ENCODE data around the gene CNPY1.

The CNPY1 gene

DNA sequence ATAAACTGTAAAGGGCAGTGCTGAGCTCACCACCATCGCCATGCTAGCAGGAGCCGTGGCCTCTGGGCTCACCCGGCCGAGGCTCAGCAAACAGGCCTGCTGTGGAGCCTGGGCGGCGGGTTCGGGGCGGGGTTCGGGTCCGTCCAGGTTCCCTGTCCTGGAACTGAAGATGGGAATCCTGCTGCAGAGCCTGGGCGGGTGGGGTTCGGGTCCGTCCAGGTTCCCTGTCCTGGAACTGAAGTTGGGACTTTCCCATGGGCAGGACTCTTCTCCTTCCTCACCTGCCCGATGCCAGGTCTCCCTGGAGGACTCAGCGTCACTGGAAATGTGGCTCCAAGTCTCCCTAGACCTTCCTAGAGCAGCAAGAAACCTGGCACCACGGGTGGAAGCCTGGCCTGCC lies 51.8 kb downstream of the CNPY1 start:
- Histone ChIP-seq H2BK15ac (ENCODE audit: low read depth, poor library complexity, severe bottlenecking) (no peak overlapping the region), H3K36me3 (ENCODE audit: control insufficient read depth in 1 of 2, insufficient read depth in 2 of 2, low read depth in 1 of 2, low read length in 2 of 2) (peaks cover 0 to 3% of the 10 kb centered on the region in 2 experiments), H4K91ac (ENCODE audit: low read length) (no peak overlapping the region), H3K27ac (ENCODE audit: low read length, poor library complexity, severe bottlenecking) (no peak overlapping the region), H3K9ac (ENCODE audit: low read length) (no peak overlapping the region), H3K4me1 (ENCODE audit: control insufficient read depth, insufficient read depth, low read depth, low read length) (peaks cover 13% of the 10 kb centered on the region), H3K4me3 (ENCODE audit: insufficient read depth in 1 of 2, low read depth in 1 of 2, low read length in 2 of 2) (no peak overlapping the region), H4K8ac (ENCODE audit: low read length) (no peak overlapping the region), H3K4ac (ENCODE audit: low read depth in 1 of 2, low read length in 2 of 2) (no peak overlapping the region), H3K27me3 (ENCODE audit: control insufficient read depth in 1 of 2, insufficient read depth in 1 of 2, low read length in 2 of 2) (peaks cover 53 to 56% of the 10 kb centered on the region in 2 experiments), H2BK120ac (ENCODE audit: low read depth, low read length) (no peak overlapping the region), H2AK5ac (ENCODE audit: low read length, severe bottlenecking) (no peak overlapping the region), H2AFZ (ENCODE audit: low read depth, low read length) (no peak overlapping the region), H3K79me1 (replicated peaks; ENCODE audit: low read length, poor library complexity, severe bottlenecking) (no peaks in the 10 kb centered on the region), H3K23ac (ENCODE audit: low read length in 2 of 2) (no peak overlapping the region), H3K9me3 (ENCODE audit: control insufficient read depth, low read length) (no peaks in the 10 kb centered on the region), H3K4me2 (ENCODE audit: low read length, poor library complexity, severe bottlenecking) (no peak overlapping the region), H3K18ac (ENCODE audit: low read depth in 1 of 2, low read length in 2 of 2) (no peak overlapping the region), H2BK12ac (ENCODE audit: low read length in 2 of 2) (no peak overlapping the region), H2BK5ac (ENCODE audit: low read depth, low read length, poor library complexity, severe bottlenecking) (no peak overlapping the region), H3K14ac (ENCODE audit: low read length in 2 of 2) (no peak overlapping the region)
- DNase-seq = no peak
- 84% methylated on average over 16 of the region's 16 CpGs for WGBS

DNA sequence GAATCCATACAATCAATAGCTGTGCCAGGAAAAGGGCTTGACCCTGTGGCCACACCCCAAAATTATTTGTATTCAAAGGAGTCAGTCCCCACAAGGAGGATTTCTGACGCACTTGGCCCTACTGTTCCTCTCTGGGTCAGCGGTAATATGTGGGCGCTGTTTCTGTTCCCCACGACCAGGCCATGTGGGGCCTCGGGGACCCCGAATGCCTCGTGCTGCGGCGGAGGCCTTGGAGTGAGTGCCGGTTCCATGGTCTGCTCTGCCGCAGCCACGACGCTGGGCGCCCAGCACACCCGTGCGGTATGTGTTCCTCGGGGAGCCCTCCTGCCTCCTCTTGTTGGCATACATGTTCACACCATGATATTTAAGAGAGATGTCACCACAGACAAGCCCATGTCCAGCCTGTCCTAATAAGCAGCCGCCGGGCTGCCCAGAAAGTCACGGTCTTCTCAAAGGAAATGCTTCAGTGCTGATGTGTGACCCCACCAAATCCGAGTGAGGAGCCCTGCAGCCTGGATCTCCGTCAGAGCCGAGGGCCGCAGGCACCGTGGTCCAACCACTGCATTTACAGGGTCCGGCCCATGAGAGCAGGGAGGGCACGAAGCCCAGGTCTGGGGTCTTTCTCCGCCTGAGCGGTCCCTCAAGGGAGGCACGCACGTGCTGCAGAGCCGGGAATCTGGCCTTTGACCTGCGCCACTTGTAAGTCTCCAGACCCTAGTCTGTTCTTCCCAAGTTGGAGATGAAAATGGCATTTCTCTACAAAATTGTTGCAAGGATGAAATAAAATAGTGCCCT lies 52.4 kb downstream of the CNPY1 start:
- Histone ChIP-seq H3K23ac (ENCODE audit: low read length in 2 of 2) (peak overlapping the region in 1 of 2 experiments; percentile 28), H2AK5ac (ENCODE audit: low read length, severe bottlenecking) (no peak overlapping the region), H3K4me3 (ENCODE audit: insufficient read depth in 1 of 2, low read depth in 1 of 2, low read length in 2 of 2) (no peak overlapping the region), H3K79me1 (replicated peaks; ENCODE audit: low read length, poor library complexity, severe bottlenecking) (no peaks in the 10 kb centered on the region), H4K8ac (ENCODE audit: low read length) (no peak overlapping the region), H3K4ac (ENCODE audit: low read depth in 1 of 2, low read length in 2 of 2) (no peak overlapping the region), H2AFZ (ENCODE audit: low read depth, low read length) (no peak overlapping the region), H3K9ac (ENCODE audit: low read length) (no peak overlapping the region), H3K4me2 (ENCODE audit: low read length, poor library complexity, severe bottlenecking) (no peak overlapping the region), H4K91ac (ENCODE audit: low read length) (no peak overlapping the region), H3K36me3 (ENCODE audit: control insufficient read depth in 1 of 2, insufficient read depth in 2 of 2, low read depth in 1 of 2, low read length in 2 of 2) (peaks cover 0 to 3% of the 10 kb centered on the region in 2 experiments), H3K9me3 (ENCODE audit: control insufficient read depth, low read length) (no peaks in the 10 kb centered on the region), H2BK120ac (ENCODE audit: low read depth, low read length) (no peak overlapping the region), H2BK5ac (ENCODE audit: low read depth, low read length, poor library complexity, severe bottlenecking) (no peak overlapping the region), H3K4me1 (ENCODE audit: control insufficient read depth, insufficient read depth, low read depth, low read length) (peaks cover 13% of the 10 kb centered on the region), H2BK12ac (ENCODE audit: low read length in 2 of 2) (no peak overlapping the region), H3K18ac (ENCODE audit: low read depth in 1 of 2, low read length in 2 of 2) (no peak overlapping the region), H3K27me3 (ENCODE audit: control insufficient read depth in 1 of 2, insufficient read depth in 1 of 2, low read length in 2 of 2) (peaks cover 55 to 56% of the 10 kb centered on the region in 2 experiments), H3K14ac (ENCODE audit: low read length in 2 of 2) (no peak overlapping the region), H2BK15ac (ENCODE audit: low read depth, poor library complexity, severe bottlenecking) (no peak overlapping the region), H3K27ac (ENCODE audit: low read length, poor library complexity, severe bottlenecking) (no peak overlapping the region)
- 83% methylated on average over 32 of the region's 33 CpGs for WGBS
- DNase-seq = no peak

DNA sequence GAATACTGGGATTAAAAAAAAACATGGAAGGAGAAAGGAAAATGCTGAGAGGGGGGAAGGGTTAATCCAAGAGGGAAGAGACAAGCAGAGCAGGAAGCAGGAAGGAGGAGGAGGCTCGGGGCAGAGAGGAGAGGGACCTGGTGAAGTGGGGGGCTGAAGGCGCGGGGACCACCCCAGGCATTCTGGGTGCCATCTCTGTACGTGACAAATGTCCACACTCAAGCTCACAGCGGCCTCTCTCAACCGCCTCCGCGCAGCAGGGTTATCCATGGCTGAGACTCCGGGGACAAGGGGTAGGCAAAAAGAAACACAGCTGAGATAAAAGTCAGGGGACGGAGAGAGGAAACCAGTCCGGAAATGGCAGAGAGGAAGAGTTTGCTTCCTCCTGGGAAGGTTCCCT lies 54.5 kb downstream of the CNPY1 start:
- no peak overlapping the region for H2BK15ac ChIP-seq (ENCODE audit: low read depth, poor library complexity, severe bottlenecking)
- no peak overlapping the region for H2BK120ac ChIP-seq (ENCODE audit: low read depth, low read length)
- no peak overlapping the region for H2AK5ac ChIP-seq (ENCODE audit: low read length, severe bottlenecking)
- H2AFZ ChIP-seq (ENCODE audit: low read depth, low read length) = no peak overlapping the region
- H3K18ac ChIP-seq (ENCODE audit: low read depth in 1 of 2, low read length in 2 of 2) = no peak overlapping the region
- no peaks in the 10 kb centered on the region for H3K79me1 ChIP-seq (replicated peaks; ENCODE audit: low read length, poor library complexity, severe bottlenecking)
- peaks cover 0 to 3% of the 10 kb centered on the region in 2 experiments for H3K36me3 ChIP-seq (ENCODE audit: control insufficient read depth in 1 of 2, insufficient read depth in 2 of 2, low read depth in 1 of 2, low read length in 2 of 2)
- H3K4me2 ChIP-seq (ENCODE audit: low read length, poor library complexity, severe bottlenecking) = no peak overlapping the region
- H2BK5ac ChIP-seq (ENCODE audit: low read depth, low read length, poor library complexity, severe bottlenecking) = no peak overlapping the region
- H3K27ac ChIP-seq (ENCODE audit: low read length, poor library complexity, severe bottlenecking) = no peak overlapping the region
- H3K9ac ChIP-seq (ENCODE audit: low read length) = no peak overlapping the region
- no peak overlapping the region for H3K4me3 ChIP-seq (ENCODE audit: insufficient read depth in 1 of 2, low read depth in 1 of 2, low read length in 2 of 2)
- no peaks in the 10 kb centered on the region for H3K9me3 ChIP-seq (ENCODE audit: control insufficient read depth, low read length)
- H2BK12ac ChIP-seq (ENCODE audit: low read length in 2 of 2) = no peak overlapping the region
- WGBS = 25% methylated on average over 11 of the region's 11 CpGs
- no peak overlapping the region for H4K91ac ChIP-seq (ENCODE audit: low read length)
- no peak for DNase-seq
- H3K23ac ChIP-seq (ENCODE audit: low read length in 2 of 2) = no peak overlapping the region
- peaks cover 13% of the 10 kb centered on the region for H3K4me1 ChIP-seq (ENCODE audit: control insufficient read depth, insufficient read depth, low read depth, low read length)
- H3K4ac ChIP-seq (ENCODE audit: low read depth in 1 of 2, low read length in 2 of 2) = no peak overlapping the region
- no peak overlapping the region for H4K8ac ChIP-seq (ENCODE audit: low read length)
- H3K27me3 ChIP-seq (ENCODE audit: control insufficient read depth in 1 of 2, insufficient read depth in 1 of 2, low read length in 2 of 2) = peaks cover 50 to 52% of the 10 kb centered on the region in 2 experiments
- no peak overlapping the region for H3K14ac ChIP-seq (ENCODE audit: low read length in 2 of 2)

DNA sequence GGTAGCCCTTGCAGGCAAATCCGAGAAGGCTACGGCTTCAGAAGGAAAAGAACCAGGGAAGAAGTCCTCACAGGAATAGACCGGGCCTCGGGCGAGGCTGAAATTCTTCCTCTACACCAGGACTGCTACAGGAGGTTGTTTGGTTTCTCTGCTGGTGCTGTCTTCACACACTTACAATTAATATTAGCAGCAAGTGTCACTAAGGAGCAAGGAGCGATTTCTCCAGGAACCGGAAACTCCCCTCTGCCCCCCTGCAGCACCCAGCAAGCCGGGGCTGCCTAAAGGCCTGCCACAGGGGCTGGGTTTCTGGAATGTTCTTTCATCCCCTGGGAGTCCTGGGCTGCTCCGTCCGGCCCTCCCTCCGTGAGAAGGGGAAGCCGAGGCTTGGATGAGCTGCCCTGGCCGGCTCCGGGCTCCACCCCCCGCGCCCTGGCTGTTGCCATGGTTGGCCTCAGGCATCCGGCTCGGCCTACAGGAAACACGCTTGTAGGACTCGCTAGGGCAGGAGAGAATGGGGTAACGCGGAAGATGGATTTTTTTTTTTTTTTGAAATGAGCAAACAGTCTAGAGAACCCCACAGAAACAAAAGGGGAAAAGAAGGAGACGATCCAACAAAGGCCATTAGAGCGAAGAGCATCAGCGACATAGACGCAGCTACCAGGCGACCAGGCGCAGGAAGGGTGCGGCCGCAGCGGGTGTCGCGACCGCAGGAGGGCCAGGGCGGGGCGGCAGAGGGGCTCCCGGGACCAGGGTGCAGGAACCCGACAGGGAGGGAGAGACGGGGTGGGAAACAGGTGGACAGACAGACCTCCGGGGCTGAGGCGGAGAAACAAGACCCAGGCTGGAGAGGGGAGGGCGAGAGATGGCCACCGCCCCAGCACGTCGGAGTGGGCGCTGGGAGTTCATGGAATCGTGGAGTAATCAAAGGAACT lies 55.4 kb downstream of the CNPY1 start:
- DNase-seq = no peak

More for the DNA sequence above, 55.4 kb downstream of the CNPY1 start:
- Histone ChIP-seq H3K4me2 (ENCODE audit: low read length, poor library complexity, severe bottlenecking) (peak overlapping the region; percentile 64), H3K9me3 (ENCODE audit: control insufficient read depth, low read length) (no peaks in the 10 kb centered on the region), H3K4me3 (ENCODE audit: insufficient read depth in 1 of 2, low read depth in 1 of 2, low read length in 2 of 2) (peak overlapping the region in 1 of 2 experiments; percentile 72), H2BK12ac (ENCODE audit: low read length in 2 of 2) (no peak overlapping the region), H4K91ac (ENCODE audit: low read length) (no peak overlapping the region), H3K9ac (ENCODE audit: low read length) (peak overlapping the region; percentile 68), H4K8ac (ENCODE audit: low read length) (no peak overlapping the region), H3K18ac (ENCODE audit: low read depth in 1 of 2, low read length in 2 of 2) (no peak overlapping the region), H3K4me1 (ENCODE audit: control insufficient read depth, insufficient read depth, low read depth, low read length) (peaks cover 13% of the 10 kb centered on the region), H2AFZ (ENCODE audit: low read depth, low read length) (no peak overlapping the region), H2BK5ac (ENCODE audit: low read depth, low read length, poor library complexity, severe bottlenecking) (no peak overlapping the region), H2BK120ac (ENCODE audit: low read depth, low read length) (no peak overlapping the region), H3K4ac (ENCODE audit: low read depth in 1 of 2, low read length in 2 of 2) (no peak overlapping the region), H3K23ac (ENCODE audit: low read length in 2 of 2) (no peak overlapping the region), H2AK5ac (ENCODE audit: low read length, severe bottlenecking) (no peak overlapping the region), H3K36me3 (ENCODE audit: control insufficient read depth in 1 of 2, insufficient read depth in 2 of 2, low read depth in 1 of 2, low read length in 2 of 2) (no peaks in the 10 kb centered on the region), H3K14ac (ENCODE audit: low read length in 2 of 2) (no peak overlapping the region), H3K27ac (ENCODE audit: low read length, poor library complexity, severe bottlenecking) (no peak overlapping the region), H2BK15ac (ENCODE audit: low read depth, poor library complexity, severe bottlenecking) (no peak overlapping the region), H3K79me1 (replicated peaks; ENCODE audit: low read length, poor library complexity, severe bottlenecking) (no peaks in the 10 kb centered on the region), H3K27me3 (ENCODE audit: control insufficient read depth in 1 of 2, insufficient read depth in 1 of 2, low read length in 2 of 2) (peaks cover 51 to 52% of the 10 kb centered on the region in 2 experiments)
- 32% methylated on average over 44 of the region's 47 CpGs for WGBS

Data from mesenchymal stem cell (in vitro differentiated cells and primary cell).